GM06990 (cell line): Measurements from ENCODE around the gene SLC4A5.
"Not testable (repeated sequence)": the region's sequence is repeated elsewhere in the genome, so short reads cannot be mapped to it uniquely, and the experiment has no call there.

Source experiments
- DNase-seq: peaks from one replicate; pipeline ENCODE4 v3.0.0-alpha.2; 2011; ENCODE audit not compliant: insufficient read length; ENCODE audit errors: extremely low read depth
- H3K27me3 ChIP-seq: replicated peaks from 2 replicates; pipeline ENCODE4 v1.6.0; 2011; ENCODE audit warnings: low read length; ENCODE audit not compliant: control insufficient read depth, insufficient read depth
- H3K36me3 ChIP-seq: 2 replicates; pipeline ENCODE4 v1.5.1; 2011; ENCODE audit warnings: low read length; ENCODE audit not compliant: control insufficient read depth, insufficient read depth
- H3K4me3 ChIP-seq: replicated peaks from 2 replicates; pipeline ENCODE4 v1.5.1; 2011; ENCODE audit warnings: low read depth, mild to moderate bottlenecking, control low read depth, low read length
- CTCF ChIP-seq: IDR thresholded peaks from 2 replicates; pipeline ENCODE4 v1.5.1; 2011; ENCODE audit warnings: low read length, control low read depth, mild to moderate bottlenecking, inconsistent platforms; ENCODE audit not compliant: insufficient read depth, poor library complexity, severe bottlenecking

SLC4A5 gene

GRCh38 chr2:74347303-74347702 is 4.1 kb upstream of the SLC4A5 start:
- no peak overlapping the region for H3K4me3 ChIP-seq
- DNase-seq, result no peak
- no peak for TF ChIP-seq CTCF
- no peaks in the 10 kb centered on the region for H3K36me3 ChIP-seq
- H3K27me3 ChIP-seq, result no peaks in the 10 kb centered on the region

- no peak overlapping the region for H3K4me3 ChIP-seq
- no peak for TF ChIP-seq CTCF
- no peak for DNase-seq
- no peaks in the 10 kb centered on the region for H3K27me3 ChIP-seq
- no peaks in the 10 kb centered on the region for H3K36me3 ChIP-seq
These were observed 2.2 kb upstream of the SLC4A5 start for GRCh38 chr2:74345272-74345943.

GRCh38 chr2:74336227-74336626 is 7.0 kb downstream of the SLC4A5 start:
- not testable (repeated sequence) for DNase-seq, H3K36me3 ChIP-seq, H3K27me3 ChIP-seq, H3K4me3 ChIP-seq

- no peak for DNase-seq
- Histone ChIP-seq H3K4me3 (no peak overlapping the region), H3K27me3 (no peaks in the 10 kb centered on the region), H3K36me3 (no peaks in the 10 kb centered on the region)
- TF ChIP-seq CTCF, result peak; percentile 96
These were observed 8.3 kb downstream of the SLC4A5 start for GRCh38 chr2:74334931-74335333.

GRCh38 chr2:74333896-74334586 is 9.2 kb downstream of the SLC4A5 start:
- no peak overlapping the region for H3K4me3 ChIP-seq
- no peaks in the 10 kb centered on the region for H3K27me3 ChIP-seq
- DNase-seq, result no peak
- TF ChIP-seq CTCF, result no peak
- no peaks in the 10 kb centered on the region for H3K36me3 ChIP-seq

- H3K27me3 ChIP-seq, result no peaks in the 10 kb centered on the region
- peak; percentile 43 for TF ChIP-seq CTCF
- H3K4me3 ChIP-seq, result no peak overlapping the region
- H3K36me3 ChIP-seq, result no peaks in the 10 kb centered on the region
- no peak for DNase-seq
These were observed 10.0 kb downstream of the SLC4A5 start for GRCh38 chr2:74333175-74333574.
